HG03460 (cell line): ENCODE measurements around the gene NXPH4.

Experiments
- ATAC-seq: cut with Tn5 transposase; IDR thresholded peaks from one replicate; pipeline ENCODE4 v1.9.1; 2021; ENCODE audit not compliant: unreplicated experiment

Gene NXPH4

DNA sequence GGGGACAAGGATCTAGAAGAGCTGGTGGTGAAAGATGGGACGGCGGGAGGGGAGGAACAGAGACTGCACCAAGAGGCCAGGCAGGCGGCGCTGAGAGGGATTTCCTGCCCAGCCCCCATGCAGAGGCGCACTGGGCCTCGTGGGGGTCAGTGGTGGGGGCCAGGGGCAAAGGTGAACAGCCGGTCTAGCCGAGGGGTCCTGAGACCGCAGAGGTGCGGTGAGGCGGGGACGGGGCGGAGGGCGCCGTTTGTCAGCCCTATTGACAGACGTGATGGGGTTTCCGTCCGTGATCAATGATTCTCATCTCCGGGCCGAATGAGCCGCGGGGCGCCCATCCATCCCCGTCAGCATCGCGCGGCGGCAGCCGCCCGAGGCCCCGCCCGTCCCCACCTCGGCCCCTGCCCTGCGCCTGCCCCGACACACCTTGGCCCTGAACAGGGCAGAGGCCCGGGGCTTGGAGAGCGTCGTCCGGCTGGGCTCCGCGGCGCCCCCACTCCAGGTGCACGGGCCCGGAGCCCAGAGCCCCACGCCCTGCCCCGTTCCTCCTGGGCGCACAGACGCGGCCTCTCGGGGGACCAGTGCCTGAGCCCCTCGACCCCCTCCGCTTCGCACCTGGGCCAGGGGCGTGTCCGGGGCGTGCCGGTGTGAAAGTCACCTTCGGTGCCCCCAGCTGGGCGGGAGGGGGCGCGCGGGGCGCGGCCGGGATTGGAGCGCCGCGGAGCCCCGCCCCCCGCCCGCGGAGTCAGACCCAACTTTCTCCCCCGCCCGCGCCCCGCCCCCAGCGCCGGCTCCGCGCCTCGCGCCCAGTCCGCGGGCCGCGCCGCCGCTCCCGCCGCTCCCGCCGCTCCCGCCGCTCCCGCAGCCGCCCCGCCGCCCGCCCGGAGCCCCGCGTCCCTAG, at the start of gene NXPH4:
Gene NXPH4 (plus strand): TSS at position 781 of the 898 bp plus-strand sequence. CDS start 176 bp downstream, outside the sequence.
- ATAC-seq, result no peak

DNA sequence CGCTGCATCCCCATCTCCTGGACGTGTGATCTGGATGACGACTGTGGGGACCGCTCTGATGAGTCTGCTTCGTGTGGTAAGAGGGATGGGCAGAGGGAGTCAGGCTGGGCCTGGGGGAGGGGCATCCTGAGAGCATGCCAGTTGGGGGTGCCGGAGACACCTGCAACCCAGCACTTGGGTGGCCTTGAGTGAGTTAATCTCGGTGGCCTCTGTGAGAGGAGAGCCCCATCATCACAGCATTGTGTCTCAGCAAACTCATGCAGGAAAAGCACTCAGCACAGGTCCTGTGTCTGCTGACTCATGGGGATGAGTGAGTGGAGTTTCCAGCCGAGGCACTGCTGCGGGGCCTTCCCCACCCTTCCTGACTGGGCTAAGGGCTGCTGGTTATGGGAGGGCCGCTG, 49.6 kb upstream of the NXPH4 start:
- ATAC-seq, result no peak

DNA sequence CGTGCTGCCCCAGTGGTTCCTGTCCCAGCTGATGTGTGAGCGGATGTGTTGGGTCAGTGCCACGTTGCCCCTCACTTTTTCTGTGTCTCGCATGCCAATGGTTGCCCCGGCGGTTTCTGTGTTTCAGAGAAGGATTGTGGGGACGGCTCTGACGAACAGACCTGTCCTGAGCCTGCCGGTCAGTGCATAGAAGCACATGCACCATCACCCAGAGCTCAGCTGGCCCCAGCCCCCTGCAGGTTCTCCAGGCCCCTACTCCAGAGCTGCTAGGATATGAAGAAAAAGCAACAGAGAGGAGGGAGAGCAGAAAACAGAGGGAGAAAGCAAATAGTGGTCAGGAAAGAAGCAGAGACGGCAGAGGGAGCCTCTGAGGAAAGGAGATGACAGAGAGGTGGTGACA, 48.5 kb upstream of the NXPH4 start:
- no peak for ATAC-seq

DNA sequence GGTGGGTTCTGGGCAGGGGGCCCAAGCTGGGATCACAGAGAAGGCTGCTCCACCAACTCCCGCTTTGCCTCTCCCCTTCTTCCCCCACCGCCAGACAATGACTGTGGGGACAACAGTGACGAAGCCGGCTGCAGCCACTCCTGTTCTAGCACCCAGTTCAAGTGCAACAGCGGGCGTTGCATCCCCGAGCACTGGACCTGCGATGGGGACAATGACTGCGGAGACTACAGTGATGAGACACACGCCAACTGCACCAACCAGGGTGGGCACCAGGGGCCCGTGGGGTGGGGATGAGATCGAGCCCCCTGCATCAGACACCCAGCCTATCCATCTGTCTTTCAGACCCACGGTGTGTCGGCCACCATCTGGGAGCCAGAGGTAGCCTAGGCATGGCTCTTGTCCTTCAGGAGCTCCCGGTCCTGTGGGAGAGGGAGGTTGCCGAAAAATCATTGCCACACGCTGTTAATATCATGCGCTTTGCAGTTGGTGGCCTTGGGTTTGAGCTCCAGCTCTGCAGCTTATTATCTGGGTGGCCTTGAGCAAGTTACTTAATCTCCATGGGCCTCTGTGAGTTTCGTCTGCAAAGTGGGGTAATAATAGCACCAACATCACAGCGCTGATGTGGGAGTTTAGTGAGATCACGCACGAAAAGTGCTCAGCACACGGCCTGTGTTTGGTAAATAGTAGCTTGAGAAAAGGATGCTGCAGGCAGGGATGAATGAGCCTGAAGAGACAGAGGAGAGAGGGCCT, 47.4 kb upstream of the NXPH4 start:
- no peak for ATAC-seq

DNA sequence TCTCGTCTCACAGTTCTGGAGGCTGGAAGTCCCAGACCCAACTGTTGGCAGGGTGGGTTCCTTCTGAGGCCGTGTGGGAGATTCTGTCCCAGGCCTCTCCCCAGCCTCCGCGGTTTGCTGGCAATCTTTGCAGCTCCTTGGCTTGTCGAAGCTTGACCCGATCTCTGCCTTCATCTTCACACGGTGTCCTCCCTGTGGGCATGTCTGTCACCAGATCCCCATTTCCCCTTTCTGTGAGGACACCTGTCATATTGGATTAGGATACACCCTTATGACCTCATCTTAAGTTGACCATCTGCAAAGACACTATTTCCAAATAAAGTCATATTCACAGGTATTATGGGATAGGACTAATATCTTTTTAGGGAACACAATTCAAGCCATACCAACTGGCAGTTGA, 46.6 kb upstream of the NXPH4 start:
- ATAC-seq, result no peak

DNA sequence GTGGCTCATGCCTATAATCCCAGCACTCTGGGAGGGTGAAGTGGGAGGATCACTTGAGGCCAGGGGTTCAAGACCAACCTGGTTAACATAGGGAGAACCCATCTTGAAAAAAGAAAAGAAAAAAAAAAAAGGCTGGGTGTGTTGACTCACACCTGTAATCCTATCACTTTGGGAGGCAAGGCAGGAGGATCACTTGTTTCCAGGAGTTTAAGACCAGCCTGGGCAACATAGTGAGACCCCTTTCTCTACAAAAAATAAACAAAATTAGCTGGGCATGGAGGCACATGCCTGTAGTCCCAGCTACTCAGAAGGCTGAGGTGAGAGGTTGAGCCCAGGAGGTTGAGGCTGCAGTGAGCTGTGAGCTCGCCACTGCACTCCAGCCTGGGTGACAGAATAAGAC, 46.2 kb upstream of the NXPH4 start:
- ATAC-seq, result no peak

DNA sequence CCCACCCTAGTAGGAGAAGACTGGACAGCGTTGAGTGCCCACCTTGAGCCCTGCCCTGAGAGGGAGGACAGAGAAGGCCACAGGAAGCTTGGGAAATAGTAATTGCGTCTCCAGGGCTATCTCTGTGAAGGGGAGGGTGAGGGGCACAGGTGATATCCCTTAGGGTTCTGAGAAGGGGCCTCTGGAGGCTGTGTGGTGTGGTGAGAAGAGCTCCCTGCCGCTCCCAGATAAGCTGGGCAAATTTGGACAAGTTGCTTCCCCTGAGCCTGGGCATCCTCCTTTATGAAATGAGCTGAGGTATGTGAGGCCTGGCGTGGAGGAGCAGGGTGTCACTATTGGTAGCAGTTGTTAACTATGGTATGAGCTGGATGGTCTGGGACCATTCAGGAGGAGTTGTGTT, 45.7 kb upstream of the NXPH4 start:
- ATAC-seq, result no peak

DNA sequence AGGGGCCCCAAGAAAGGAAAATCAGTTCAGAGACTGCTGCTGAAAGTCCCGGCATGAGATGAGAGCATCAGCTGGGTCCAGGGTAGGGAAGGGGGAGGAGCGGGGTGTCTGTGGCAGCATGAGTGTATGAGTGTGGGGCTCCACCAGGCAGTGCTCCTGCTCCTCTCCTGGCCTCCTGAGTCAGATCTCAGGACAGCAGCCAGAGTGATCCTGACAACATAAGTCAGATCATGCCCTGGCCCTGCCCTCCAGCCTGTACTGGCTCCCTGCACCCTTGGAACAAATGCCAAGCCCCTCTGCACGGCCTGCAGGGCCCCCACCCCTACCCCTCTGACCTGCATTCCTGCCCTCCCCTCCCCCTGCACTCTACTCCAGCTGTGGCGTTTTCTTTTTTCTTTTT, 44.9 kb upstream of the NXPH4 start:
- no peak for ATAC-seq

DNA sequence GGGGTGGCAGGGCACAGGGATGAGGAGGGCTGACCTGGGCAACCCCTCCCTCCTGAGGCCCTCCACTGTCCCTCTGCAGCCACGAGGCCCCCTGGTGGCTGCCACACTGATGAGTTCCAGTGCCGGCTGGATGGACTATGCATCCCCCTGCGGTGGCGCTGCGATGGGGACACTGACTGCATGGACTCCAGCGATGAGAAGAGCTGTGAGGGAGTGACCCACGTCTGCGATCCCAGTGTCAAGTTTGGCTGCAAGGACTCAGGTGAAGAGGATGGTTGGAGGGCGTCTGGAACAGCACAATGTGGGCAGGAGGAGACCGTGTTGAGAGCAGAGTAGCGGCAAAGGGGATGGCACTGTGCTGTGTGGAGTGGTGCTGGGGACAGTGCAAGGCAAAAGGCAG, 43.5 kb upstream of the NXPH4 start:
- no peak for ATAC-seq

DNA sequence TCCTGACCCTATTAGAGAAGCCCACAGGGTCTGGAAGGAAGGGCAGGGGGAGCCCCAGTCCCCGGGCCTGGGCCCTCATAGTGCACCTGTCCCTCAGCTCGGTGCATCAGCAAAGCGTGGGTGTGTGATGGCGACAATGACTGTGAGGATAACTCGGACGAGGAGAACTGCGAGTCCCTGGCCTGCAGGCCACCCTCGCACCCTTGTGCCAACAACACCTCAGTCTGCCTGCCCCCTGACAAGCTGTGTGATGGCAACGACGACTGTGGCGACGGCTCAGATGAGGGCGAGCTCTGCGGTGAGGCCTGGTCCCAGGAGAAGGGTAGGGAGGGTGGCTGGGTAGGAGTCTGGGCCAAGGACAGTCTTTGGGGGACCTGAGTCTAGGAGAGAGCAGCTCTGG, 42.9 kb upstream of the NXPH4 start:
- no peak for ATAC-seq

DNA sequence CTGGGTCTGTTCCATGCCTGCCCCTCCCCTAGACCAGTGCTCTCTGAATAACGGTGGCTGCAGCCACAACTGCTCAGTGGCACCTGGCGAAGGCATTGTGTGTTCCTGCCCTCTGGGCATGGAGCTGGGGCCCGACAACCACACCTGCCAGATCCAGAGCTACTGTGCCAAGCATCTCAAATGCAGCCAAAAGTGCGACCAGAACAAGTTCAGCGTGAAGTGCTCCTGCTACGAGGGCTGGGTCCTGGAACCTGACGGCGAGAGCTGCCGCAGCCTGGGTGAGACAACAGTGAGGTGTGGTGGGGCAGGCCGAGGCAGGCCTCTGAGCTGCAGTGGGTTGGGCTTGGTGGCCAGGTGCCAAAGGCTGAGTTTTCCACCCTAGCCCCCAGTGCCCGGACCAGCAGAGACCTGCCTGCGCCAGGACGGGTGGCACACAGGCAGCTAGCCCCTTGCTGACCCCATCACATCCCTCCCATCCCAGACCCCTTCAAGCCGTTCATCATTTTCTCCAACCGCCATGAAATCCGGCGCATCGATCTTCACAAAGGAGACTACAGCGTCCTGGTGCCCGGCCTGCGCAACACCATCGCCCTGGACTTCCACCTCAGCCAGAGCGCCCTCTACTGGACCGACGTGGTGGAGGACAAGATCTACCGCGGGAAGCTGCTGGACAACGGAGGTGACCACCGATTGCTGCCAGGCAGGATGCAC, 41.0 kb upstream of the NXPH4 start:
- no peak for ATAC-seq

DNA sequence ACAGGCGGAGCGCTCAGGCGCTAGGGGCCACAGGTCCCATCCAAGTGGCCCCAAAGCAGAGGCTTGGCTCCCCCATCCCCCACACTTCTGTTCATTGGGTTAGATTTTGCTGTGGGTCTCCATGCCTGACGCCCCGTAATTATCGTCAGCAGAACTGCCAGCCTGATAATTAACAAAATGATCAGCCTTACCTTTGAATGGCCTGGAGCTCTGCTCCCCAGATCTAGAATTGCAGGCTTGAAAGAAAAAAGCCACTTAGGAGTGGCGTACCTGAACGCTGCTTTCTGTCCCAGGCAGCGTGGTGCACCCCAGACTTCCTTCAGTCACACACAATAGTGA, 40.5 kb upstream of the NXPH4 start:
- no peak for ATAC-seq

DNA sequence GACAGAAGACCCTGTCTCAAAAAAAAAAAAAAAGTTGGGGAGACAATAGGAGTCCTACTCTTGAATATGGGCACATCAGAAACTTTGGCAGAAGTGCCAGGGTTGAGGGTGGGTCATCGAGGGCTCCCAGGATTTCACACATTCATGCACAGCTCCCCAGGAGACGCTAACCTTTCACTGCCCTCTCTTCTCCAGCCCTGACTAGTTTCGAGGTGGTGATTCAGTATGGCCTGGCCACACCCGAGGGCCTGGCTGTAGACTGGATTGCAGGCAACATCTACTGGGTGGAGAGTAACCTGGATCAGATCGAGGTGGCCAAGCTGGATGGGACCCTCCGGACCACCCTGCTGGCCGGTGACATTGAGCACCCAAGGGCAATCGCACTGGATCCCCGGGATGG, 39.7 kb upstream of the NXPH4 start:
- no peak for ATAC-seq

DNA sequence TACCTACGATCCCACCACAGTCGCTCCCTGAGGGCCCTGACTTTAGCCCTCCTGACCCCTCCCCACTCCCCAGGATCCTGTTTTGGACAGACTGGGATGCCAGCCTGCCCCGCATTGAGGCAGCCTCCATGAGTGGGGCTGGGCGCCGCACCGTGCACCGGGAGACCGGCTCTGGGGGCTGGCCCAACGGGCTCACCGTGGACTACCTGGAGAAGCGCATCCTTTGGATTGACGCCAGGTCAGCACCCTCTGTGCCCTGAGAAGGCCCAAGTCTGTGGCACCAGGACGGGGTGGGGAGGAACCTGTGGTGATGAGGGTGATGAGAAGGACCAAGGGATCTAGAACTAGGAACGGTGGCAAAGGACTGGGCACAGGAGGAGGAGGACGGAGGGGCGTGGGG, 39.2 kb upstream of the NXPH4 start:
- no peak for ATAC-seq

DNA sequence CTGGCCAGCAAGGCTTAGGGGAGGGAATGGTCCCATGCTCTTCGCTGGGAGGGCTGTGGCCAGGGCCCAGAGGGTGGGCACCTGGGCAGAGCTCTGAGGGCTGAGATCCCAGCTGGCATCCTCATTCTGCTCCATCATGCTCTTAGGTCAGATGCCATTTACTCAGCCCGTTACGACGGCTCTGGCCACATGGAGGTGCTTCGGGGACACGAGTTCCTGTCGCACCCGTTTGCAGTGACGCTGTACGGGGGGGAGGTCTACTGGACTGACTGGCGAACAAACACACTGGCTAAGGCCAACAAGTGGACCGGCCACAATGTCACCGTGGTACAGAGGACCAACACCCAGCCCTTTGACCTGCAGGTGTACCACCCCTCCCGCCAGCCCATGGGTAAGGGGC, 38.4 kb upstream of the NXPH4 start:
- ATAC-seq, result no peak

DNA sequence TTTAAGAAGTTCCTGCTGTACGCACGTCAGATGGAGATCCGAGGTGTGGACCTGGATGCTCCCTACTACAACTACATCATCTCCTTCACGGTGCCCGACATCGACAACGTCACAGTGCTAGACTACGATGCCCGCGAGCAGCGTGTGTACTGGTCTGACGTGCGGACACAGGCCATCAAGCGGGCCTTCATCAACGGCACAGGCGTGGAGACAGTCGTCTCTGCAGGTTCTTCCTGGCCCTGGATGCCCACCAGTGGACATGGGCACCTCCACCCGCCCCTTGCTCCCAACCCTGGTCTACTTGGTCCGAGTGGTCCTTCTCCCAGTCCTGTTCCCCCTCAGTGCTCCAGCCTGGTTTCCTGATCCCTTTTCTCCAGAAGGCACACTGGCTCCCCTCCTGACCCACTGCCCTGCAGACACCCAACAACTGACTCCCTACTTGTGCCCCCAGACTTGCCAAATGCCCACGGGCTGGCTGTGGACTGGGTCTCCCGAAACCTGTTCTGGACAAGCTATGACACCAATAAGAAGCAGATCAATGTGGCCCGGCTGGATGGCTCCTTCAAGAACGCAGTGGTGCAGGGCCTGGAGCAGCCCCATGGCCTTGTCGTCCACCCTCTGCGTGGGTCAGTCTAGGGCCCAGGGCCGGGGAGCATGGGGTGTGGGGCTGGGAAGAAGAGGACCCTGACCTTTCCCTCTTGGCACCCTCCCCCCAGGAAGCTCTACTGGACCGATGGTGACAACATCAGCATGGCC, 37.1 kb upstream of the NXPH4 start:
- ATAC-seq, result no peak

DNA sequence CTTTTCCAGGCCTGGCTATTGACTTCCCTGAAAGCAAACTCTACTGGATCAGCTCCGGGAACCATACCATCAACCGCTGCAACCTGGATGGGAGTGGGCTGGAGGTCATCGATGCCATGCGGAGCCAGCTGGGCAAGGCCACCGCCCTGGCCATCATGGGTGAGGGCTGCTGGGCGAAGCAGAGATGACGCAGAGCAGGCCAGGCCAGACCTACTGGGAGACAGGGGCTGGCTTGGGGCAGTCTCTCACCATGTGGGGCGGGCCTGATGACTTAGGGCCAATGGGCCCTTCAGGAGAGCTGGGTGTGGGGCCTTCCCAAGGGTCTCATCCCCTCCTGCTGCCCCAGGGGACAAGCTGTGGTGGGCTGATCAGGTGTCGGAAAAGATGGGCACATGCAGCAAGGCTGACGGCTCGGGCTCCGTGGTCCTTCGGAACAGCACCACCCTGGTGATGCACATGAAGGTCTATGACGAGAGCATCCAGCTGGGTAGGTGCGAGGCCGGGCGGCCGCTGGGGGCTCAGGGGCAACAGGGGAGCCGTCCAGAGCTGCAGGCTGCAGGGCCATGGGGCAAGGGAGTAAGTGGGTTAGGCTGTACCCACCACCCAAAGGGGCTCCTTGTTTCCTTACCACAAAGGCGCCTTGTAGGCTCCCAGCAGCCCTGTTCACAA, 36.1 kb upstream of the NXPH4 start:
- ATAC-seq, result no peak

DNA sequence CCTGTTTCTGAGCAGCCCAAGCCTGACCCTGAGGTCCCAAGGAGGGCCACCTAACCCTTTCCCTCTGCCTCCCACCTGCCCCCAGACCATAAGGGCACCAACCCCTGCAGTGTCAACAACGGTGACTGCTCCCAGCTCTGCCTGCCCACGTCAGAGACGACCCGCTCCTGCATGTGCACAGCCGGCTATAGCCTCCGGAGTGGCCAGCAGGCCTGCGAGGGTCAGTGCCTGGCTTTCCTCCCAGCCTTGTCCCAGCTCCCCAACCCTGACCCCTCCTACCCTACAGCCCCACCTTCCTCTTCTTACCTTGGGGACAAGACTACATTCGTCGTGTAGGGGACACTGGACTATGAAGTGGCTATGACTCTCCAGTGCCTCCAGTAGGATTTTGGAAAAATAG, 35.5 kb upstream of the NXPH4 start:
- no peak for ATAC-seq

DNA sequence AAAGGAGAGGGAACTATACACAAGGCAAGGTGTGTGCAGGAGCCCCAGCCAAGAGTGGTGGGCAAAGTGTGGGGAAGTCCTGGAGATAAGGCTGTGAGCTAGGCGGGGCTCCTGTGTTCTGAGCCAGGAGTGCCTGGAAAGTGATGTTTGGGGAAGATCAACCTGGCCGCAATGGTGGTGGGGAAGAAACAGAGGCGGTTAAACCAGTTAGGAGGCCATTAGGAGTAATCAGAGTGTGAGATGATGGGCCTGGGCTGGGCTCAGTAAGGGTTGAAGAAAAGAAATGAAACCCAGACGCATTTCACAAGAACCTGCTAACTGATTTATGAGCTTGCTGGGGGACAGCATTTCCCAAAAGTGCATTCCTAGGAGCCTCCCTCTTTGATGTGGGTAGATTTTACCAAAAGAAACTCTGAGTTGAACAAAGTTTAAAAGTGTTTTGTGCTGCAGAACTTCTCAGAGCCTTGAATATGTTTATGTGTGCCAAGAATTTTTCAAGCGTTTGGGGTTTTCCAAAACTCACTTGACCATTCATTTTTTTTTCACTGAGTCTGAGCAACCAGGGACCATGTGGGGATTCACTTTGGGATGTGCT, 34.9 kb upstream of the NXPH4 start:
- ATAC-seq, result no peak

DNA sequence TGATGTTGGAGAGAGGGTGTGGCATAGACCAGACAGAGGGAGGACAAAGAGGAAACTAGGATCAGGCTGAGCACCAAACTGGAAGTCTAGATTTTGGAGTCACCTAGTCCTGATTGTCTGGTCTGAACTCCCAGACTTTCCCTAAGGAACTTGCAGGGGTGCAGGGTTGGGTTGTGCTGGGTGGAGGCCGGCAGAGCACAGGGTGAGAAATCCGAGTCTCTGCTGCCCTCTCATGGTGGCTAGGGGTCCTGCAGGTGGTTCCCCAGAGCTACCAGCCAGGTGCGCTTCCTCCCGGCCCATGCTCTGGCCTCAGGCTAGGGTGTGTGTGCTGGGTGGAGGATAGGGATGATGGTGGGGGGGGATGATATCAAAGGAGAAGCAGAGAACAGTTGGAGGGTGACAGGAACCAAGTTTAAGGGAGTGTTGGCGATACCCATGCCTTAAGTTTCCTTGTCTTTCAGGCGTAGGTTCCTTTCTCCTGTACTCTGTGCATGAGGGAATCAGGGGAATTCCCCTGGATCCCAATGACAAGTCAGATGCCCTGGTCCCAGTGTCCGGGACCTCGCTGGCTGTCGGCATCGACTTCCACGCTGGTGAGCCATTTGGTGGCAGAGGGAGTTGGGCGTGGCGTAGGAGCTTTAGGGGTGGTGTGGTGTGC, 33.5 kb upstream of the NXPH4 start:
- peak; percentile 93 for ATAC-seq
